Kidney epithelial cell (primary cell): ENCODE measurements around the gene ICE1. TPM values are rescaled to one million over a fixed set of nuclear protein-coding genes. Genes with fewer than 3 reads are reported as not detected.

Experiments
- DNase-seq: peaks from one replicate; pipeline ENCODE4 v3.0.0-alpha.2; 2010; ENCODE audit warnings: low read depth
- H3K27me3 ChIP-seq: 2 replicates; pipeline ENCODE4 v1.6.0; 2011; ENCODE audit warnings: low read length; ENCODE audit not compliant: control insufficient read depth, insufficient read depth
- H3K36me3 ChIP-seq: 2 replicates; pipeline ENCODE4 v1.5.1; 2011; ENCODE audit warnings: low read length; ENCODE audit not compliant: control insufficient read depth, insufficient read depth
- H3K4me3 ChIP-seq: 2 replicates; pipeline ENCODE4 v1.5.1; 2011; ENCODE audit warnings: low read depth, mild to moderate bottlenecking, control low read depth, low read length
- total RNA-seq: library from RNA; depleted of rRNA; stranded (reverse); fragments of >200 nt; gene quantifications from 2 replicates; pipeline ENCODE4 v1.2.3, GENCODE V29; 2015
- TF ChIP-seq, protein P1 (sequence below): IDR thresholded peaks from 2 replicates; pipeline ENCODE4 v1.5.1; 2011; ENCODE audit warnings: mild to moderate bottlenecking, moderate library complexity, low read length, control low read depth, inconsistent platforms; ENCODE audit not compliant: insufficient read depth, poor library complexity, severe bottlenecking

Gene ICE1
- total RNA-seq, 1 donor from 2014 or later = 30.5 TPM

DNA sequence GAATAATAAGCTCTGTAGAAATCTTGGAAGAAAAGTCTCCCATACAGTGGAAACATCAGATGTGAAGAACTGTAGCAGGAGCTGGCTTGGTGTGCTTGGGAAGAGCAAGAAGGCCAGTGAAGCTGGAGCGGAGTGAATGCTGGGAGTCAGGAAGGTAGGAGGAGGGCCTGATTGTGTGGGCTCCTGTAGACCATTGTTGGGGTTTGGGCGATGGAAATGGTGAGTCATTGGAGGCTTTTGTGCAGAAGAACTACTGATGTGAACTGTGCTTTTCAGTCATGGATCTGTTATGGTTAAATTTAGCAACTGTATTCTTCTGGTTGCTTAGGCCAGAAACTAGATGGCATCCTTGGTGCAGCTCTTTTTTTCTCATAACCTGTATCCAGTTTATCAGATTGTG lies 2.3 kb downstream of the ICE1 start:
- TF ChIP-seq, protein P1, sequence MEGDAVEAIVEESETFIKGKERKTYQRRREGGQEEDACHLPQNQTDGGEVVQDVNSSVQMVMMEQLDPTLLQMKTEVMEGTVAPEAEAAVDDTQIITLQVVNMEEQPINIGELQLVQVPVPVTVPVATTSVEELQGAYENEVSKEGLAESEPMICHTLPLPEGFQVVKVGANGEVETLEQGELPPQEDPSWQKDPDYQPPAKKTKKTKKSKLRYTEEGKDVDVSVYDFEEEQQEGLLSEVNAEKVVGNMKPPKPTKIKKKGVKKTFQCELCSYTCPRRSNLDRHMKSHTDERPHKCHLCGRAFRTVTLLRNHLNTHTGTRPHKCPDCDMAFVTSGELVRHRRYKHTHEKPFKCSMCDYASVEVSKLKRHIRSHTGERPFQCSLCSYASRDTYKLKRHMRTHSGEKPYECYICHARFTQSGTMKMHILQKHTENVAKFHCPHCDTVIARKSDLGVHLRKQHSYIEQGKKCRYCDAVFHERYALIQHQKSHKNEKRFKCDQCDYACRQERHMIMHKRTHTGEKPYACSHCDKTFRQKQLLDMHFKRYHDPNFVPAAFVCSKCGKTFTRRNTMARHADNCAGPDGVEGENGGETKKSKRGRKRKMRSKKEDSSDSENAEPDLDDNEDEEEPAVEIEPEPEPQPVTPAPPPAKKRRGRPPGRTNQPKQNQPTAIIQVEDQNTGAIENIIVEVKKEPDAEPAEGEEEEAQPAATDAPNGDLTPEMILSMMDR = no peak
- H3K27me3 ChIP-seq = no peaks in the 10 kb centered on the region
- no peak for DNase-seq
- H3K4me3 ChIP-seq = no peak overlapping the region
- no peaks in the 10 kb centered on the region for H3K36me3 ChIP-seq

- TF ChIP-seq, protein P1 = no peak
- no peak for DNase-seq
- Histone ChIP-seq H3K4me3 (no peak overlapping the region), H3K36me3 (no peaks in the 10 kb centered on the region), H3K27me3 (no peaks in the 10 kb centered on the region)
These were observed 7.7 kb downstream of the ICE1 start for GRCh38 chr5:5430136-5430535.

- TF ChIP-seq, protein P1 = no peak
- H3K36me3 ChIP-seq = no peaks in the 10 kb centered on the region
- H3K27me3 ChIP-seq = no peaks in the 10 kb centered on the region
- H3K4me3 ChIP-seq = no peak overlapping the region
- DNase-seq = no peak
These were observed 9.7 kb downstream of the ICE1 start for GRCh38 chr5:5432020-5432707.

DNA sequence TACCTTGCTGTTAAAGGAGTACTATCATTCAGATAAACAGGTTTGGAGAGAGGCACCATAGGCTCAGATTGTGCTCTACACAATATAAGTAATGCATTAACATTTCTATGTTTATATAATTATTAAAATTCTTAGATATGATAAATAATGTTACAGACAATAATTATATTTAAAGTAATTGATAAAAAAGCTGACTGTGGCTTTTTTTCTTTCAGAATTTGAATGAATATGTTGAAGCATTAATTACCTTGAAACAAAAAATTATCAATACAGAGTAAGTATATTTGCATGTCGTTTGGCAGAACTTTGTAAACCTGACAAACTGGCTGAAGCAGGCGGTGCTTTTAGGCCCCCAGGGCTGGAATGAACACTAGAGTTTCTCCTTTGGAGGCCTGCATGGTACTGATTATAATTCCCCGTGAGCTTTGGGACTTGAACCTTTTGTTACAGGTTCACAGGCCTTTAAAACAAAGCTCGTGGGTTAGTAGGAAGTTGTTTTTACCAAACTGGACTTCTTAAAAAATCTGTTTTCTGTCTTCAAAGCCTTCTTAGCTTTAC lies 13.8 kb downstream of the ICE1 start:
- no peak overlapping the region for H3K4me3 ChIP-seq
- H3K36me3 ChIP-seq = no peaks in the 10 kb centered on the region
- no peak for DNase-seq
- TF ChIP-seq, protein P1 = no peak
- H3K27me3 ChIP-seq = no peaks in the 10 kb centered on the region

- H3K27me3 ChIP-seq = no peaks in the 10 kb centered on the region
- H3K36me3 ChIP-seq = no peaks in the 10 kb centered on the region
- no peak for DNase-seq
- TF ChIP-seq, protein P1 = no peak
- H3K4me3 ChIP-seq = no peak overlapping the region
These were observed 15.0 kb downstream of the ICE1 start for GRCh38 chr5:5437227-5438172.
